SU-DHL-6 (cell line): Measurements from ENCODE around the gene COL13A1.

Experiments used
- H2AFZ ChIP-seq: fragments of 200-600 bp; sonication (generic); 2 replicates; pipeline ENCODE4 v1.6.1; 2014; ENCODE audit warnings: low read depth, mild to moderate bottlenecking, moderate library complexity, mixed read lengths, antibody characterized with exemption, low read length; ENCODE audit not compliant: severe bottlenecking
- H3F3A ChIP-seq: fragments of 200-600 bp; shearing (Covaris generic); 2 replicates; pipeline ENCODE4 v1.6.0; 2016; ENCODE audit warnings: antibody characterized with exemption, mild to moderate bottlenecking; ENCODE audit not compliant: insufficient read depth
- H3K27ac ChIP-seq: fragments of 200-600 bp; sonication (generic); 2 replicates; pipeline ENCODE4 v1.5.1; 2016; ENCODE audit warnings: low read depth, mild to moderate bottlenecking, low read length, moderate library complexity, mixed read lengths
- H3K27me3 ChIP-seq: fragments of 200-600 bp; sonication (generic), shearing (Covaris generic); 2 replicates; pipeline ENCODE4 v1.6.0; 2014; ENCODE audit warnings: mild to moderate bottlenecking, low read length
- H3K36me3 ChIP-seq: fragments of 200-600 bp; sonication (generic); 2 replicates; pipeline ENCODE4 v1.6.1; 2014; ENCODE audit warnings: mild to moderate bottlenecking, low read length, mixed read lengths
- H3K4me2 ChIP-seq: fragments of 300-600, 200-600 bp; shearing (Covaris generic), sonication (generic); 2 replicates; pipeline ENCODE4 v1.6.0; 2014; ENCODE audit warnings: low read length, low read depth, mild to moderate bottlenecking; ENCODE audit not compliant: poor library complexity, severe bottlenecking
- H3K4me3 ChIP-seq: fragments of 200-600 bp; sonication (generic); 2 replicates; pipeline ENCODE4 v1.5.1; 2014; ENCODE audit warnings: antibody characterized with exemption, low read length, mild to moderate bottlenecking, mixed read lengths; ENCODE audit not compliant: insufficient read depth, poor library complexity, severe bottlenecking
- H3K79me2 ChIP-seq: fragments of 200-600 bp; sonication (generic); 2 replicates; pipeline ENCODE4 v1.6.1; 2014; ENCODE audit warnings: mild to moderate bottlenecking, low read length, moderate library complexity; ENCODE audit not compliant: insufficient read depth
- H3K9ac ChIP-seq: fragments of 200-600 bp; sonication (generic); 2 replicates; pipeline ENCODE4 v1.7.0; 2014; ENCODE audit warnings: mild to moderate bottlenecking, low read length
- H3K9me2 ChIP-seq: fragments of 200-600 bp; sonication (generic); replicated peaks from 2 replicates; pipeline ENCODE4 v1.6.1; 2014; ENCODE audit warnings: low read length; ENCODE audit not compliant: insufficient read depth
- H3K9me3 ChIP-seq: fragments of 200-600 bp; sonication (generic); 2 replicates; pipeline ENCODE4 v1.6.1; 2014; ENCODE audit warnings: low read length, mixed read lengths; ENCODE audit not compliant: insufficient read depth
- H4K20me1 ChIP-seq: fragments of 200-600 bp; sonication (generic); 2 replicates; pipeline ENCODE4 v1.6.1; 2014; ENCODE audit warnings: low read depth, mild to moderate bottlenecking, antibody characterized with exemption, low read length, moderate library complexity, mixed read lengths
- CTCF ChIP-seq: fragments of 200-600 bp; sonication (generic); IDR thresholded peaks from one replicate; pipeline ENCODE4 v1.5.1; 2017; ENCODE audit warnings: antibody characterized with exemption, mild to moderate bottlenecking, low read length, moderate library complexity; ENCODE audit not compliant: insufficient read depth, poor library complexity, severe bottlenecking
- EZH2phosphoT487 ChIP-seq: fragments of 200-600 bp; sonication (generic), shearing (Covaris generic); conservative IDR thresholded peaks from 2 replicates; pipeline ENCODE4 v1.6.1; 2018; ENCODE audit warnings: mild to moderate bottlenecking, antibody characterized with exemption, low read length, moderate library complexity, mixed read lengths

COL13A1 gene

GRCh38 chr10:69911613-69912528 lies 110.2 kb downstream of the COL13A1 start:
- H3K9me2 ChIP-seq: no peaks in the 10 kb centered on the region
- H3K4me3 ChIP-seq: no peak overlapping the region
- no peaks in the 10 kb centered on the region for H3F3A ChIP-seq
- H3K4me2 ChIP-seq: no peak overlapping the region
- H3K27ac ChIP-seq: no peak overlapping the region
- no peaks in the 10 kb centered on the region for H3K27me3 ChIP-seq
- no peaks in the 10 kb centered on the region for H3K36me3 ChIP-seq
- no peak overlapping the region for H2AFZ ChIP-seq
- H3K79me2 ChIP-seq: no peaks in the 10 kb centered on the region
- no peak for TF ChIP-seq EZH2phosphoT487
- no peak overlapping the region for H3K9ac ChIP-seq
- H3K9me3 ChIP-seq: no peaks in the 10 kb centered on the region
- no peaks in the 10 kb centered on the region for H4K20me1 ChIP-seq

- Histone ChIP-seq H3K27me3 (no peaks in the 10 kb centered on the region), H2AFZ (no peak overlapping the region), H3K9me2 (no peaks in the 10 kb centered on the region), H3K4me3 (no peak overlapping the region), H3F3A (no peaks in the 10 kb centered on the region), H3K9me3 (no peaks in the 10 kb centered on the region), H3K79me2 (no peaks in the 10 kb centered on the region), H3K4me2 (no peak overlapping the region), H4K20me1 (no peaks in the 10 kb centered on the region), H3K27ac (no peak overlapping the region), H3K9ac (no peak overlapping the region), H3K36me3 (no peaks in the 10 kb centered on the region)
- TF ChIP-seq CTCF (no peak), EZH2phosphoT487 (no peak)
Observed at GRCh38 chr10:69912589-69912988, 110.9 kb downstream of the COL13A1 start.

- H4K20me1 ChIP-seq: no peaks in the 10 kb centered on the region
- H3K9me2 ChIP-seq: no peaks in the 10 kb centered on the region
- no peaks in the 10 kb centered on the region for H3K27me3 ChIP-seq
- TF ChIP-seq EZH2phosphoT487: no peak
- no peak for TF ChIP-seq CTCF
- no peaks in the 10 kb centered on the region for H3K79me2 ChIP-seq
- H3K4me2 ChIP-seq: no peak overlapping the region
- H3K4me3 ChIP-seq: no peak overlapping the region
- no peaks in the 10 kb centered on the region for H3K36me3 ChIP-seq
- H3K27ac ChIP-seq: no peak overlapping the region
- no peak overlapping the region for H2AFZ ChIP-seq
- H3F3A ChIP-seq: no peaks in the 10 kb centered on the region
- no peak overlapping the region for H3K9ac ChIP-seq
- no peaks in the 10 kb centered on the region for H3K9me3 ChIP-seq
Observed at GRCh38 chr10:69913606-69914382, 112.1 kb downstream of the COL13A1 start.
